Measurements from ENCODE around the gene ADAMTSL4.
"Not testable (repeated sequence)": the region's sequence is repeated elsewhere in the genome, so short reads cannot be mapped to it uniquely, and the experiment has no call there.

ADAMTSL4 gene

GRCh38 chr1:150578272-150579109, 29.3 kb downstream of the ADAMTSL4 start:
- TF ChIP-seq EZH2phosphoT487 (IDR thresholded peaks at IDR 0.05; ENCODE audit: low read length), result no peak
- TF ChIP-seq, protein P1, sequence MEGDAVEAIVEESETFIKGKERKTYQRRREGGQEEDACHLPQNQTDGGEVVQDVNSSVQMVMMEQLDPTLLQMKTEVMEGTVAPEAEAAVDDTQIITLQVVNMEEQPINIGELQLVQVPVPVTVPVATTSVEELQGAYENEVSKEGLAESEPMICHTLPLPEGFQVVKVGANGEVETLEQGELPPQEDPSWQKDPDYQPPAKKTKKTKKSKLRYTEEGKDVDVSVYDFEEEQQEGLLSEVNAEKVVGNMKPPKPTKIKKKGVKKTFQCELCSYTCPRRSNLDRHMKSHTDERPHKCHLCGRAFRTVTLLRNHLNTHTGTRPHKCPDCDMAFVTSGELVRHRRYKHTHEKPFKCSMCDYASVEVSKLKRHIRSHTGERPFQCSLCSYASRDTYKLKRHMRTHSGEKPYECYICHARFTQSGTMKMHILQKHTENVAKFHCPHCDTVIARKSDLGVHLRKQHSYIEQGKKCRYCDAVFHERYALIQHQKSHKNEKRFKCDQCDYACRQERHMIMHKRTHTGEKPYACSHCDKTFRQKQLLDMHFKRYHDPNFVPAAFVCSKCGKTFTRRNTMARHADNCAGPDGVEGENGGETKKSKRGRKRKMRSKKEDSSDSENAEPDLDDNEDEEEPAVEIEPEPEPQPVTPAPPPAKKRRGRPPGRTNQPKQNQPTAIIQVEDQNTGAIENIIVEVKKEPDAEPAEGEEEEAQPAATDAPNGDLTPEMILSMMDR (IDR thresholded peaks at IDR 0.05; ENCODE audit: low read length), result no peak
- no peak for TF ChIP-seq EZH2 (optimal IDR thresholded peaks at IDR 0.05; ENCODE audit: low read depth, low read length)
- H4K20me1 ChIP-seq (ENCODE audit: insufficient read depth, low read length), result peaks cover 38% of the 10 kb centered on the region
- H3K79me2 ChIP-seq (ENCODE audit: low read length), result peaks cover 68% of the 10 kb centered on the region
- H3K4me1 ChIP-seq (ENCODE audit: low read length), result peaks cover 40% of the 10 kb centered on the region
- peak overlapping the region; percentile 86 for H3K27ac ChIP-seq (ENCODE audit: low read length)
- peak overlapping the region; percentile 98 for H3K9ac ChIP-seq (ENCODE audit: low read length)
- H3K27me3 ChIP-seq (replicated peaks; ENCODE audit: insufficient read depth, low read length), result no peaks in the 10 kb centered on the region
- H2AFZ ChIP-seq (ENCODE audit: low read length), result no peak overlapping the region
- H3K4me2 ChIP-seq (ENCODE audit: low read depth, low read length), result peak overlapping the region; percentile 72
- no peaks in the 10 kb centered on the region for H3K9me2 ChIP-seq (replicated peaks; ENCODE audit: insufficient read depth, low read length)
- H3K36me3 ChIP-seq (replicated peaks; ENCODE audit: insufficient read depth, low read length), result peaks cover 35% of the 10 kb centered on the region; the same call in 1 of the 2 replicates
- peak; percentile 46 for DNase-seq
- peak overlapping the region; percentile 84 for H3K4me3 ChIP-seq (ENCODE audit: low read length)
- H3K9me3 ChIP-seq (replicated peaks; ENCODE audit: insufficient read depth, low read length), result no peaks in the 10 kb centered on the region
- H3F3A ChIP-seq (ENCODE audit: insufficient read depth, low read length), result peaks cover 57% of the 10 kb centered on the region

- Histone ChIP-seq H3K9me3 (replicated peaks; ENCODE audit: insufficient read depth, low read length) (no peaks in the 10 kb centered on the region), H3K9ac (ENCODE audit: low read length) (peak within 1 kb of the TSS; percentile 98), H4K20me1 (ENCODE audit: insufficient read depth, low read length) (peaks cover 38% of the 10 kb centered on the region), H3K27ac (ENCODE audit: low read length) (peak within 1 kb of the TSS; percentile 86), H2AFZ (ENCODE audit: low read length) (peak within 1 kb of the TSS; percentile 71), H3K4me1 (ENCODE audit: low read length) (peaks cover 35% of the 10 kb centered on the region), H3K9me2 (replicated peaks; ENCODE audit: insufficient read depth, low read length) (no peaks in the 10 kb centered on the region), H3F3A (ENCODE audit: insufficient read depth, low read length) (peaks cover 50% of the 10 kb centered on the region), H3K27me3 (replicated peaks; ENCODE audit: insufficient read depth, low read length) (no peaks in the 10 kb centered on the region), H3K4me2 (ENCODE audit: low read depth, low read length) (peak within 1 kb of the TSS; percentile 84), H3K79me2 (ENCODE audit: low read length) (peaks cover 59% of the 10 kb centered on the region), H3K4me3 (ENCODE audit: low read length) (peak within 1 kb of the TSS; percentile 84), H3K36me3 (replicated peaks; ENCODE audit: insufficient read depth, low read length) (peaks cover 31% of the 10 kb centered on the region; the same call in 1 of the 2 replicates)
- TF ChIP-seq, protein P1 (IDR thresholded peaks at IDR 0.05; ENCODE audit: low read length), result no peak
- TF ChIP-seq EZH2phosphoT487 (IDR thresholded peaks at IDR 0.05; ENCODE audit: low read length) (no peak), EZH2 (optimal IDR thresholded peaks at IDR 0.05; ENCODE audit: low read depth, low read length) (no peak)
- peak; percentile 99 for DNase-seq
Observed at GRCh38 chr1:150579110-150579944, 30.1 kb downstream of the ADAMTSL4 start, which contains the start of gene MCL1. Gene MCL1 (minus strand): TSS chr1:150579610. CDS start chr1:150579530, 80 bp downstream.

GRCh38 chr1:150579945-150580642, 30.9 kb downstream of the ADAMTSL4 start:
- H2AFZ ChIP-seq (ENCODE audit: low read length), result peak overlapping the region; percentile 71
- DNase-seq, result no peak
- H3K4me2 ChIP-seq (ENCODE audit: low read depth, low read length), result peak overlapping the region; percentile 84
- H3K27ac ChIP-seq (ENCODE audit: low read length), result peak overlapping the region; percentile 40; the same call in 1 of the 2 replicates
- peaks cover 27% of the 10 kb centered on the region for H3K4me1 ChIP-seq (ENCODE audit: low read length)
- TF ChIP-seq, protein P1 (IDR thresholded peaks at IDR 0.05; ENCODE audit: low read length), result no peak
- TF ChIP-seq EZH2 (optimal IDR thresholded peaks at IDR 0.05; ENCODE audit: low read depth, low read length), result no peak
- peak overlapping the region; percentile 62 for H3K9ac ChIP-seq (ENCODE audit: low read length)
- peak overlapping the region; percentile 84 for H3K4me3 ChIP-seq (ENCODE audit: low read length)
- no peaks in the 10 kb centered on the region for H3K27me3 ChIP-seq (replicated peaks; ENCODE audit: insufficient read depth, low read length)
- H3F3A ChIP-seq (ENCODE audit: insufficient read depth, low read length), result peaks cover 43% of the 10 kb centered on the region
- no peaks in the 10 kb centered on the region for H3K9me2 ChIP-seq (replicated peaks; ENCODE audit: insufficient read depth, low read length)
- peaks cover 23% of the 10 kb centered on the region; the same call in 1 of the 2 replicates for H3K36me3 ChIP-seq (replicated peaks; ENCODE audit: insufficient read depth, low read length)
- H3K9me3 ChIP-seq (replicated peaks; ENCODE audit: insufficient read depth, low read length), result no peaks in the 10 kb centered on the region
- peaks cover 38% of the 10 kb centered on the region for H4K20me1 ChIP-seq (ENCODE audit: insufficient read depth, low read length)
- peaks cover 52% of the 10 kb centered on the region for H3K79me2 ChIP-seq (ENCODE audit: low read length)

GRCh38 chr1:150580966-150581365, 31.8 kb downstream of the ADAMTSL4 start:
- H3K9me2 ChIP-seq (replicated peaks; ENCODE audit: insufficient read depth, low read length); H3K9me3 ChIP-seq (replicated peaks; ENCODE audit: insufficient read depth, low read length); DNase-seq; H3K4me2 ChIP-seq (ENCODE audit: low read depth, low read length); H3K4me3 ChIP-seq (ENCODE audit: low read length); H3K27ac ChIP-seq (ENCODE audit: low read length); H3K9ac ChIP-seq (ENCODE audit: low read length); H3K27me3 ChIP-seq (replicated peaks; ENCODE audit: insufficient read depth, low read length); H2AFZ ChIP-seq (ENCODE audit: low read length): not testable (repeated sequence)
- Histone ChIP-seq H3K4me1 (ENCODE audit: low read length) (peaks cover 19% of the 10 kb centered on the region), H3K79me2 (ENCODE audit: low read length) (peaks cover 43% of the 10 kb centered on the region), H3F3A (ENCODE audit: insufficient read depth, low read length) (peaks cover 34% of the 10 kb centered on the region), H4K20me1 (ENCODE audit: insufficient read depth, low read length) (peaks cover 30% of the 10 kb centered on the region), H3K36me3 (replicated peaks; ENCODE audit: insufficient read depth, low read length) (peaks cover 14% of the 10 kb centered on the region; the same call in 1 of the 2 replicates)

All from MM.1S (cell line).